HCT116 (cell line): ENCODE results near the gene OR6M1. TPM values are rescaled to one million over a fixed set of nuclear protein-coding genes. Genes with fewer than 3 reads are reported as not detected.

Experiments used
- ATAC-seq: fragments of 200-7000 bp; cut with Tn5 transposase; 2 replicates; pipeline ENCODE4 v1.9.1; 2020; ENCODE audit warnings: mild to moderate bottlenecking, moderate library complexity
- BruUV-seq: library from RNA; stranded (reverse); fragments of 400-500 nt; replicated peaks from 2 replicates; lab custom pipeline; 2021; lab: Mats Ljungman, UMichigan
- CTCF ChIA-PET: fragments of 300-600 bp; sonication (Branson Sonifier 250); formaldehyde crosslinking; loops from one replicate; lab custom pipeline; 2021; ENCODE audit warnings: antibody characterized with exemption; lab: Charles Lee
- POLR2A ChIA-PET: fragments of 300-600, 350-600 bp; sonication (Branson Sonifier 250); formaldehyde crosslinking; loops from one replicate; lab custom pipeline; 2021; ENCODE audit warnings: antibody characterized with exemption; lab: Charles Lee
- RAD21 ChIA-PET, 2 experiments: fragments of 300-600 bp; sonication (Branson Sonifier 250); formaldehyde crosslinking; loops; one replicate each; lab custom pipeline; 2023; ENCODE audit warnings: low total read pairs in 2 of 2; ENCODE audit not compliant: uncharacterized antibody in 2 of 2, unreplicated experiment in 2 of 2, low non-redundant PET in 1 of 2; lab: Charles Lee
- DNase-seq: peaks from one replicate; pipeline ENCODE4 v3.0.0-alpha.2; 2010; ENCODE audit warnings: low read depth, low spot score
- H2AFZ ChIP-seq: fragments of 200-600 bp; shearing (Covaris generic), sonication (generic); 2 replicates; pipeline ENCODE4 v1.6.1; 2017; ENCODE audit warnings: low read depth, mixed run types, mixed read lengths, antibody characterized with exemption, low read length; ENCODE audit not compliant: poor library complexity, severe bottlenecking
- H3K27ac ChIP-seq: 2 replicates; pipeline ENCODE4 v1.5.1; 2012; ENCODE audit warnings: low read depth, low read length
- H3K27me3 ChIP-seq: fragments of 200-600 bp; sonication (generic); 2 replicates; pipeline ENCODE4 v1.6.1; 2016; ENCODE audit warnings: mixed run types, low read length, mixed read lengths; ENCODE audit not compliant: insufficient read depth
- H3K36me3 ChIP-seq, 2 experiments: fragments of 200-500 bp in 1 of 2; fragments of 200-600 bp in 1 of 2; sonication (Bioruptor generic) in 1 of 2; sonication (generic) in 1 of 2; 2 replicates each; pipeline versions ENCODE4 v1.5.1 to v1.6.1; 2014 to 2016; ENCODE audit warnings: low read length in 2 of 2, inconsistent platforms in 1 of 2, mixed read lengths in 1 of 2, mixed run types in 1 of 2; ENCODE audit not compliant: insufficient read depth in 2 of 2, control insufficient read depth in 1 of 2
- H3K4me1 ChIP-seq, 2 experiments: fragments of 200-600 bp in 1 of 2; sonication (generic) in 1 of 2; 2 replicates each; pipeline versions ENCODE4 v1.5.1 to v1.6.1; 2012 to 2017; ENCODE audit warnings: low read length in 2 of 2, inconsistent platforms in 1 of 2, mild to moderate bottlenecking in 1 of 2, mixed read lengths in 1 of 2, mixed run types in 1 of 2, moderate library complexity in 1 of 2; ENCODE audit not compliant: insufficient read depth in 2 of 2, control insufficient read depth in 1 of 2
- H3K4me2 ChIP-seq: fragments of 200-600 bp; sonication (generic); 2 replicates; pipeline ENCODE4 v1.6.1; 2017; ENCODE audit warnings: mixed run types, low read length, mixed read lengths
- H3K4me3 ChIP-seq, 2 experiments: fragments of 200-600 bp in 1 of 2; sonication (generic) in 1 of 2; replicated peaks in 1 of 2; 2 replicates each; pipeline ENCODE4 v1.5.1; 2011 to 2016; ENCODE audit warnings: low read length in 2 of 2, control low read depth in 1 of 2, low read depth in 1 of 2, mild to moderate bottlenecking in 1 of 2, mixed read lengths in 1 of 2, mixed run types in 1 of 2
- H3K79me2 ChIP-seq: fragments of 200-600 bp; sonication (generic); 2 replicates; pipeline ENCODE4 v1.6.1; 2017; ENCODE audit warnings: mild to moderate bottlenecking, mixed run types, low read length, moderate library complexity, mixed read lengths; ENCODE audit not compliant: insufficient read depth
- H3K9ac ChIP-seq: fragments of 200-600 bp; sonication (generic); 2 replicates; pipeline ENCODE4 v1.6.1; 2016; ENCODE audit warnings: low read length, mixed read lengths
- H3K9me2 ChIP-seq: fragments of 200-600 bp; sonication (generic), shearing (Covaris generic); 2 replicates; pipeline ENCODE4 v1.6.1; 2017; ENCODE audit warnings: mixed run types, mild to moderate bottlenecking, moderate library complexity; ENCODE audit not compliant: insufficient read depth
- H3K9me3 ChIP-seq, 2 experiments: fragments of 200-500 bp in 1 of 2; fragments of 200-600 bp in 1 of 2; sonication (Bioruptor generic) in 1 of 2; sonication (generic) in 1 of 2; 2 replicates each; pipeline ENCODE4 v1.6.1; 2014 to 2017; ENCODE audit warnings: low read length in 2 of 2, mixed read lengths in 2 of 2, inconsistent platforms in 1 of 2, low read depth in 1 of 2, mild to moderate bottlenecking in 1 of 2, mixed run types in 1 of 2, moderate library complexity in 1 of 2; ENCODE audit not compliant: control insufficient read depth in 1 of 2, insufficient read depth in 1 of 2
- H4K20me1 ChIP-seq: fragments of 200-600 bp; sonication (generic), shearing (Covaris generic); 2 replicates; pipeline ENCODE4 v1.6.1; 2017; ENCODE audit warnings: mixed run types, mild to moderate bottlenecking, moderate library complexity; ENCODE audit not compliant: insufficient read depth
- CBX3 ChIP-seq: IDR thresholded peaks from 2 replicates; pipeline ENCODE4 v1.6.1; 2012; ENCODE audit warnings: low read depth
- ELF1 ChIP-seq: IDR thresholded peaks from 2 replicates; pipeline ENCODE4 v1.6.1; 2012; ENCODE audit warnings: low read depth, borderline replicate concordance
- EZH2 ChIP-seq: fragments of 200-600 bp; sonication (generic); IDR thresholded peaks from 2 replicates; pipeline ENCODE4 v1.6.1; 2017; ENCODE audit warnings: antibody characterized with exemption, mixed run types
- EZH2phosphoT487 ChIP-seq: fragments of 200-600 bp; IDR thresholded peaks from 2 replicates; pipeline ENCODE4 v1.6.1; 2018; ENCODE audit warnings: antibody characterized with exemption, borderline replicate concordance
- FOSL1 ChIP-seq: IDR thresholded peaks from 2 replicates; pipeline ENCODE4 v1.6.1; 2012; ENCODE audit warnings: low read depth
- POLR2A ChIP-seq: IDR thresholded peaks from 2 replicates; pipeline ENCODE4 v1.7.0; 2011; ENCODE audit warnings: borderline replicate concordance; ENCODE audit not compliant: insufficient read depth, insufficient read length; ENCODE audit errors: extremely low read depth
- POLR2AphosphoS5 ChIP-seq: IDR thresholded peaks from 2 replicates; pipeline ENCODE4 v1.6.1; 2011; ENCODE audit warnings: mild to moderate bottlenecking, low read depth, low read length, moderate library complexity
- RAD21 ChIP-seq: IDR thresholded peaks from 2 replicates; pipeline ENCODE4 v1.6.1; 2012; ENCODE audit warnings: low read depth, mild to moderate bottlenecking
- SIN3A ChIP-seq: IDR thresholded peaks from 2 replicates; pipeline ENCODE4 v1.6.1; 2012; ENCODE audit warnings: low read depth
- SP1 ChIP-seq: IDR thresholded peaks from 2 replicates; pipeline ENCODE4 v1.6.1; 2012; ENCODE audit warnings: low read depth
- SRF ChIP-seq: IDR thresholded peaks from 2 replicates; pipeline ENCODE4 v1.6.1; 2012; ENCODE audit warnings: low read depth
- TCF7L2 ChIP-seq: IDR thresholded peaks from 2 replicates; pipeline ENCODE4 v1.7.0; 2011; ENCODE audit warnings: borderline replicate concordance, inconsistent platforms; ENCODE audit not compliant: insufficient read depth, insufficient read length; ENCODE audit errors: extremely low read depth
- ZNF274 ChIP-seq: fragments of 200-500 bp; sonication (Bioruptor generic); IDR thresholded peaks from 2 replicates; pipeline ENCODE4 v1.6.1; 2014; ENCODE audit warnings: mild to moderate bottlenecking, low read depth, low read length, inconsistent platforms
- intact Hi-C: fragments of 100-400 bp; cut with micrococcal nuclease; formaldehyde crosslinking; loops from 2 replicates; pipeline ENCODE4 v1.10.0; 2022
- total RNA-seq: library from RNA; stranded (reverse); gene quantifications from one replicate; pipeline ENCODE4 v1.2.1, GENCODE V29; 2021; ENCODE audit not compliant: unreplicated experiment
- TF ChIP-seq, protein P1 (sequence below): IDR thresholded peaks from 2 replicates; pipeline ENCODE4 v1.6.1; 2011; ENCODE audit warnings: mild to moderate bottlenecking, low read length, moderate library complexity; ENCODE audit not compliant: insufficient replicate concordance; ENCODE audit errors: extremely low read depth
- TF ChIP-seq, protein P2 (sequence below): IDR thresholded peaks from 2 replicates; pipeline ENCODE4 v1.6.1; 2012

OR6M1 gene
- total RNA-seq, 1 experiment from 2014 or later: not detected

DNA sequence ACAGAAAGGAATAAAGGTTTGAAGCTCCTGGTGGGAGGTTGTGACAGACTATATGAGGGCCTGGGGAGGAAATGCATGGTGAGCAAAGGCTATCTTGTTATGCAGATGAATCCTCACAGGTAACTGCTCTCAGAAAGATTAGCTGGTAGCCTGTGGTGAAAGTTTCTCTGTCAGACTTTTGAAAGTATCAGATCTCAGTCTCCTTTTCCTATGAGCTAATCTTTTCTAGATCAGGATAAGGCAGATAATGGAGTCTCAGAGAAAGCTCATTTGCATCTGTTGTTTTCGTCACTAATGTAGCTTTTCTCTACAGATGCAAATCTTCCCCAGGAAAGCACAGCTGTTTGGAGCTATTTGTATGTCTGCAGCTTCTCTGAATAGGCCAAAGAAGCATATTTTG is 30.9 kb downstream of the OR6M1 start:
- TF ChIP-seq EZH2: no peak
- no peak for TF ChIP-seq EZH2phosphoT487
- TF ChIP-seq FOSL1: no peak
- TF ChIP-seq ELF1: no peak
- Histone ChIP-seq H3K4me2 (no peak overlapping the region), H2AFZ (no peak overlapping the region), H3K36me3 (no peaks in the 10 kb centered on the region), H4K20me1 (no peaks in the 10 kb centered on the region), H3K9me2 (no peaks in the 10 kb centered on the region), H3K27ac (no peak overlapping the region), H3K79me2 (no peaks in the 10 kb centered on the region), H3K9ac (no peak overlapping the region), H3K4me1 (no peaks in the 10 kb centered on the region), H3K27me3 (no peaks in the 10 kb centered on the region), H3K9me3 (no peaks in the 10 kb centered on the region), H3K4me3 (no peak overlapping the region)
- CTCF ChIA-PET: interaction anchor here (0.8 kb wide), 1 partner anchor 64 kb away, joined by 3 read pairs; no protein-coding TSS in a partner anchor
- ATAC-seq (no peak), DNase-seq (no peak)
- no TSS peak for BruUV-seq
- intact Hi-C loops: no loop called here
- POLR2A ChIA-PET: no interaction called here
- RAD21 ChIA-PET: no interaction called here

DNA sequence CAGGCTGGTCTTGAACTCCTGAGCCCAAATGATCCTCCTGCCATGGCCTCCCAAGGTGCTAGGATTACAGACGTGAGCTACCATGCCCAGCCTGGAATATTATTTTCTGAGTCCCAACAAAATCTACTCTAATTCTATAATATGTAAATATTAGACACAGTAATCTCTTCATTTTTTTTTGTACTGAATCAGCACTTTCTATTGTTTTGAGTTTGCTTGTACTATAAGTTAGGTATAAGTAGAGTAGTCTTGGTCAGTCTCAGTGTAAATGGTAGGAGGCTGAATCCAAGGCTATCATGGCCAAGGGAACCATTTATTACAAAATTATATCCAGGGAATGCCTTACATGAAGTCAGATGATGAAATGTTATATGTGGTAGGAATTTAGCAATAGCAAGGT is 32.2 kb downstream of the OR6M1 start:
- no TSS peak for BruUV-seq
- TF ChIP-seq, protein P1, sequence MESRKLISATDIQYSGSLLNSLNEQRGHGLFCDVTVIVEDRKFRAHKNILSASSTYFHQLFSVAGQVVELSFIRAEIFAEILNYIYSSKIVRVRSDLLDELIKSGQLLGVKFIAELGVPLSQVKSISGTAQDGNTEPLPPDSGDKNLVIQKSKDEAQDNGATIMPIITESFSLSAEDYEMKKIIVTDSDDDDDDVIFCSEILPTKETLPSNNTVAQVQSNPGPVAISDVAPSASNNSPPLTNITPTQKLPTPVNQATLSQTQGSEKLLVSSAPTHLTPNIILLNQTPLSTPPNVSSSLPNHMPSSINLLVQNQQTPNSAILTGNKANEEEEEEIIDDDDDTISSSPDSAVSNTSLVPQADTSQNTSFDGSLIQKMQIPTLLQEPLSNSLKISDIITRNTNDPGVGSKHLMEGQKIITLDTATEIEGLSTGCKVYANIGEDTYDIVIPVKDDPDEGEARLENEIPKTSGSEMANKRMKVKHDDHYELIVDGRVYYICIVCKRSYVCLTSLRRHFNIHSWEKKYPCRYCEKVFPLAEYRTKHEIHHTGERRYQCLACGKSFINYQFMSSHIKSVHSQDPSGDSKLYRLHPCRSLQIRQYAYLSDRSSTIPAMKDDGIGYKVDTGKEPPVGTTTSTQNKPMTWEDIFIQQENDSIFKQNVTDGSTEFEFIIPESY: no peak
- TF ChIP-seq POLR2AphosphoS5 (no peak), ELF1 (no peak), CBX3 (no peak), RAD21 (no peak), POLR2A (no peak), SRF (no peak), SIN3A (no peak), EZH2 (no peak), TCF7L2 (no peak), EZH2phosphoT487 (no peak), SP1 (no peak), ZNF274 (no peak)
- TF ChIP-seq, protein P2, sequence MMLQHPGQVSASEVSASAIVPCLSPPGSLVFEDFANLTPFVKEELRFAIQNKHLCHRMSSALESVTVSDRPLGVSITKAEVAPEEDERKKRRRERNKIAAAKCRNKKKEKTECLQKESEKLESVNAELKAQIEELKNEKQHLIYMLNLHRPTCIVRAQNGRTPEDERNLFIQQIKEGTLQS: no peak
- Histone ChIP-seq H2AFZ (no peak overlapping the region), H3K27ac (no peak overlapping the region), H3K4me2 (no peak overlapping the region), H4K20me1 (no peaks in the 10 kb centered on the region), H3K9me2 (no peaks in the 10 kb centered on the region), H3K4me3 (no peak overlapping the region), H3K79me2 (no peaks in the 10 kb centered on the region), H3K27me3 (no peaks in the 10 kb centered on the region), H3K4me1 (no peaks in the 10 kb centered on the region), H3K9me3 (no peaks in the 10 kb centered on the region), H3K9ac (no peak overlapping the region), H3K36me3 (no peaks in the 10 kb centered on the region)
- CTCF ChIA-PET: no interaction called here
- ATAC-seq: no peak
- intact Hi-C loops: no loop called here
- RAD21 ChIA-PET: no interaction called here
- POLR2A ChIA-PET: no interaction called here
- DNase-seq: no peak
